ENCODE results near the gene HMGCL. TPM values are rescaled to one million over a fixed set of nuclear protein-coding genes. Genes with fewer than 3 reads are reported as not detected.
"Not testable (repeated sequence)": the region's sequence is repeated elsewhere in the genome, so short reads cannot be mapped to it uniquely, and the experiment has no call there.

HMGCL gene
- total RNA-seq, 1 donor from 2014 or later, result 46.6 TPM

GRCh38 chr1:23867542-23867894 is 42.3 kb upstream of the HMGCL start:
- peaks cover 4% of the 10 kb centered on the region for H3K27me3 ChIP-seq (ENCODE audit: control insufficient read depth, insufficient read depth, low read length)
- no peak for TF ChIP-seq CTCF (IDR thresholded peaks at IDR 0.05; ENCODE audit: insufficient read depth, low read length, severe bottlenecking)
- DNase-seq (ENCODE audit: low read depth) (no peak), FAIRE-seq (no peak)
- H3K36me3 ChIP-seq (ENCODE audit: control insufficient read depth, insufficient read depth, low read length), result no peaks in the 10 kb centered on the region
- H3K4me3 ChIP-seq (ENCODE audit: low read depth, low read length), result peak overlapping the region; percentile 79

- DNase-seq (ENCODE audit: low read depth), result peak; percentile 97
- Histone ChIP-seq H3K36me3 (ENCODE audit: control insufficient read depth, insufficient read depth, low read length) (no peaks in the 10 kb centered on the region), H3K27me3 (ENCODE audit: control insufficient read depth, insufficient read depth, low read length) (peaks cover 4% of the 10 kb centered on the region), H3K4me3 (ENCODE audit: low read depth, low read length) (no peak overlapping the region)
- no peak for TF ChIP-seq CTCF (IDR thresholded peaks at IDR 0.05; ENCODE audit: insufficient read depth, low read length, severe bottlenecking)
- peak; percentile 52 for FAIRE-seq
These were observed 40.3 kb upstream of the HMGCL start for GRCh38 chr1:23865543-23865930.

- Histone ChIP-seq H3K27me3 (ENCODE audit: control insufficient read depth, insufficient read depth, low read length) (peaks cover 4% of the 10 kb centered on the region), H3K4me3 (ENCODE audit: low read depth, low read length) (no peak overlapping the region), H3K36me3 (ENCODE audit: control insufficient read depth, insufficient read depth, low read length) (no peaks in the 10 kb centered on the region)
- no peak for FAIRE-seq
- TF ChIP-seq CTCF (IDR thresholded peaks at IDR 0.05; ENCODE audit: insufficient read depth, low read length, severe bottlenecking), result no peak
- no peak for DNase-seq (ENCODE audit: low read depth)
These were observed 39.7 kb upstream of the HMGCL start for GRCh38 chr1:23864801-23865542.

- Histone ChIP-seq H3K27me3 (ENCODE audit: control insufficient read depth, insufficient read depth, low read length) (peaks cover 2% of the 10 kb centered on the region), H3K4me3 (ENCODE audit: low read depth, low read length) (no peak overlapping the region), H3K36me3 (ENCODE audit: control insufficient read depth, insufficient read depth, low read length) (no peaks in the 10 kb centered on the region)
- TF ChIP-seq CTCF (IDR thresholded peaks at IDR 0.05; ENCODE audit: insufficient read depth, low read length, severe bottlenecking), result no peak
- FAIRE-seq (peak; percentile 23), DNase-seq (ENCODE audit: low read depth) (no peak)
These were observed 37.4 kb upstream of the HMGCL start for GRCh38 chr1:23862640-23863039.

DNA sequence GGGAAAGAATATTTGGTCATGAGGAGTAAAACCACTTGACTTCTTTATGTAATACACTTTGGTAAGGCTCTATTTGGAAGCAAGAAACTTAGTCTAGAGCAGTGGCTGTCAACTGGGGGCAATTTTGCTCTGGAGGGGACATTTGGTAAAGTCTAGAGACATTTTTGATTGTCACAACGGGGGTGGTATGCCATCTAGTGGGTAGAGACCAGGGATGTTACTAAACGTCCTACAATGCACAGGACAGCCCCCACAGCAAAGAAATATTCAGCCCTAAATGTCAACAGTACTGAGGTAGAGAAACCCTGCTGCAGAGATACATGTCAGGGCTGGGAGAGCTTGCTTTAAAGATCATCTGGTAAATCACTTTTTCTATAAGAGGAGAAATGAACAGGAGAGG is 29.3 kb upstream of the HMGCL start:
- H3K27me3 ChIP-seq (ENCODE audit: control insufficient read depth, insufficient read depth, low read length), result no peaks in the 10 kb centered on the region
- H3K36me3 ChIP-seq (ENCODE audit: control insufficient read depth, insufficient read depth, low read length), result no peaks in the 10 kb centered on the region
- FAIRE-seq (peak; percentile 52), DNase-seq (ENCODE audit: low read depth) (no peak)
- no peak for TF ChIP-seq CTCF (IDR thresholded peaks at IDR 0.05; ENCODE audit: insufficient read depth, low read length, severe bottlenecking)
- no peak overlapping the region for H3K4me3 ChIP-seq (ENCODE audit: low read depth, low read length)

GRCh38 chr1:23853124-23853523 is 27.9 kb upstream of the HMGCL start:
- not testable (repeated sequence) for H3K36me3 ChIP-seq (ENCODE audit: control insufficient read depth, insufficient read depth, low read length); H3K27me3 ChIP-seq (ENCODE audit: control insufficient read depth, insufficient read depth, low read length); DNase-seq (ENCODE audit: low read depth); H3K4me3 ChIP-seq (ENCODE audit: low read depth, low read length); FAIRE-seq

DNA sequence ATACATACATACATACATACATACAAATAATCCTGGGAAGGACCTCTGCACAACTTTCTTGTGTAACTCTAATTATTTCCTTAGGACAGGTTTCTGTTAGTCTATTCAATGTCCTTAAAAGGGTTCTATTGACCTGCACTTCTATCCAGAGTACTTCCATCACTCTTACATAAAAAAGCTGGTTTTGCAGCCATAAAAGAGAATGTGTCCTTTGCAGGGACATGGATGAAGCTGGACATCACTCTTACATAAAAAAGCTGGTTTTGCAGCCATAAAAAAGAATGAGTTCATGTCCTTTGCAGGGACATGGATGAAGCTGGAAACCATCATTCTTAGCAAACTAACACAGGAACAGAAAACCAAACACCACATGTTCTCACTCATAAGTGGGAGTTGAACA is 26.2 kb upstream of the HMGCL start:
- DNase-seq (ENCODE audit: low read depth); H3K36me3 ChIP-seq (ENCODE audit: control insufficient read depth, insufficient read depth, low read length); H3K27me3 ChIP-seq (ENCODE audit: control insufficient read depth, insufficient read depth, low read length); H3K4me3 ChIP-seq (ENCODE audit: low read depth, low read length); FAIRE-seq: not testable (repeated sequence)
